OCI-LY1 (cell line): ENCODE measurements around the gene MIF.
"Not testable (repeated sequence)": the region's sequence is repeated elsewhere in the genome, so short reads cannot be mapped to it uniquely, and the experiment has no call there.

ENCODE experiments used
- H2AFZ ChIP-seq: fragments of 200-600 bp; sonication (generic), shearing (Covaris generic); 2 replicates; pipeline ENCODE4 v1.6.0; 2014; ENCODE audit warnings: antibody characterized with exemption, mild to moderate bottlenecking, low read length
- H3F3A ChIP-seq: fragments of 200-600 bp; sonication (generic), shearing (Covaris generic); 2 replicates; pipeline ENCODE4 v1.6.0; 2014; ENCODE audit warnings: mild to moderate bottlenecking, antibody characterized with exemption, low read length, moderate library complexity; ENCODE audit not compliant: insufficient read depth
- H3K27ac ChIP-seq: fragments of 200-600 bp; sonication (generic); 2 replicates; pipeline ENCODE4 v1.5.1; 2014; ENCODE audit warnings: low read length, mixed run types, mild to moderate bottlenecking, low read depth; ENCODE audit not compliant: poor library complexity, severe bottlenecking
- H3K27me3 ChIP-seq: fragments of 200-600 bp; sonication (generic); 2 replicates; pipeline ENCODE4 v1.6.0; 2014; ENCODE audit warnings: antibody characterized with exemption, mild to moderate bottlenecking, low read length, moderate library complexity; ENCODE audit not compliant: insufficient read depth
- H3K36me3 ChIP-seq: fragments of 200-600 bp; sonication (generic); 2 replicates; pipeline ENCODE4 v1.6.1; 2014; ENCODE audit warnings: mild to moderate bottlenecking, antibody characterized with exemption, low read length, moderate library complexity, mixed read lengths; ENCODE audit not compliant: insufficient read depth
- H3K4me1 ChIP-seq: fragments of 200-600 bp; sonication (generic); 2 replicates; pipeline ENCODE4 v1.5.1; 2014; ENCODE audit warnings: mild to moderate bottlenecking, low read length, moderate library complexity; ENCODE audit not compliant: insufficient read depth, severe bottlenecking
- H3K4me2 ChIP-seq: fragments of 200-600 bp; sonication (generic), shearing (Covaris generic); 2 replicates; pipeline ENCODE4 v1.6.1; 2014; ENCODE audit warnings: low read length
- H3K4me3 ChIP-seq: fragments of 200-600 bp; sonication (generic); 2 replicates; pipeline ENCODE4 v1.5.1; 2014; ENCODE audit warnings: low read length, low read depth, mild to moderate bottlenecking, mixed read lengths; ENCODE audit not compliant: poor library complexity, severe bottlenecking
- H3K79me2 ChIP-seq: fragments of 200-600 bp; shearing (Covaris generic); 2 replicates; pipeline ENCODE4 v1.6.1; 2016; ENCODE audit warnings: mixed run types, low read length, mixed read lengths; ENCODE audit not compliant: insufficient read depth
- H3K9ac ChIP-seq: fragments of 200-600 bp; sonication (generic), shearing (Covaris generic); 2 replicates; pipeline ENCODE4 v1.6.1; 2014; ENCODE audit warnings: mild to moderate bottlenecking, low read length, mixed read lengths
- H3K9me2 ChIP-seq: fragments of 200-600 bp; sonication (generic), shearing (Covaris generic); 2 replicates; pipeline ENCODE4 v1.6.1; 2014; ENCODE audit warnings: low read depth, mild to moderate bottlenecking, low read length, mixed read lengths
- H3K9me3 ChIP-seq: fragments of 200-600 bp; shearing (Covaris generic); 2 replicates; pipeline ENCODE4 v1.6.1; 2014; ENCODE audit warnings: low read length, mixed read lengths
- H4K20me1 ChIP-seq: fragments of 200-600 bp; sonication (generic), shearing (Covaris generic); 2 replicates; pipeline ENCODE4 v1.6.0; 2016; ENCODE audit warnings: mild to moderate bottlenecking, low read length; ENCODE audit not compliant: insufficient read depth
- EZH2 ChIP-seq: fragments of 200-600 bp; sonication (generic), shearing (Covaris generic); IDR thresholded peaks from 2 replicates; pipeline ENCODE4 v1.8.0; 2017; ENCODE audit warnings: borderline replicate concordance, mixed run types, mild to moderate bottlenecking, antibody characterized with exemption, low read length, moderate library complexity, mixed read lengths
- TF ChIP-seq, protein P1 (sequence below): fragments of 200-600 bp; sonication (generic), shearing (Covaris generic); IDR thresholded peaks from 2 replicates; pipeline ENCODE4 v1.5.1; 2017; ENCODE audit warnings: mild to moderate bottlenecking, antibody characterized with exemption, low read length, moderate library complexity, mixed read lengths

Gene MIF

DNA sequence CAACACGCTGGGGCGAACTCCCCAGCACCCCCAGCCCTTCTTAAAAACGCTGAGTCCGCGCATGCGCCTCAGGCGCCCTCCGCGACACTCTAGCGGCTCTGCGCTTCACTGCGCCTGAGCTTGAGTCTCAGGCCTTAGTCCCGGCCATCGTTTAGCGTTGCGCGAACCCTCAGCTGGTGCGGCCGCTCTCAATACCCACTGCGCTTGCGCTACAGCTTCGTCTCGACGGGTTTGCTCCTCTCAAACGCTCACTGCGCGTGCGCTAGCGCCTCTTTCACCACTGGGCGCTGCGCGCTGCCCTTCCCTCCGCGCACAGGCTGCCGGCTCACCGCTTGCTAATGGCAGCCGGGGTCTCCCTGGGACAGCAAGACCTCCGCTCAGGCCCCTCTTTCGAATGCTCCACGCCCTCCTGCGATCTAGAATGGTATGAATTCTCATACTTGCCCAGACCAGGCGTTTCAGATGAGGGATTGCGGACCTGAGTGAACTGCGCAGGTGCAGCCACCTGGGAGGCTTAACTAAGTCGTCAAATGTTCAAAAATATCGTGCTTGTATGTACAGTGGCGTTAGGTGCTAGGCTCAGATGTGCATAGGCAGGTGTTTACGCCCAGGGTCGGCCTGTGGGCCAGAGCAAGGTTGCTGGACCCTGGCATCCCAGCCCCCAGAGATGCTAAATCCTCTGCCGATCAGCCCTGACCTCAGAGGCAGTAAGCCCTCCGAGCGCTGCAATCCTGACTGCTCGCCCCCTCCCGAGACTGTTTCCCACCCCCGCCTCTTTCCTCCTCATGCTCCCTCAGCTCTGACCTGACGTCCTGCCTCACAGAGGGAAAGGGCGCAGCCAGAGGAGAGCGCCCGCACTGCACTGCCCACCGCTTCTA, 36.3 kb upstream of the MIF start, which contains the start of gene SLC2A11:
Gene SLC2A11 (plus strand): TSS at position 270 of the 878 bp plus-strand sequence. CDS start 125 bp downstream, at position 395.
- Histone ChIP-seq H3K9me3 (no peaks in the 10 kb centered on the region), H2AFZ (0 out of 2 replicates have a peak within 1 kb of the TSS, but pooled peaks have one; percentile 60), H3K4me1 (peaks cover 27% of the 10 kb centered on the region), H3K27ac (peak within 1 kb of the TSS; percentile 82), H3F3A (no peaks in the 10 kb centered on the region), H3K27me3 (no peaks in the 10 kb centered on the region), H3K9me2 (no peaks in the 10 kb centered on the region), H3K9ac (peak within 1 kb of the TSS; percentile 80), H3K4me3 (peak within 1 kb of the TSS; percentile 70), H3K4me2 (peak within 1 kb of the TSS; percentile 83), H3K79me2 (no peaks in the 10 kb centered on the region), H3K36me3 (no peaks in the 10 kb centered on the region), H4K20me1 (no peaks in the 10 kb centered on the region)
- no peak for TF ChIP-seq EZH2
- TF ChIP-seq, protein P1, sequence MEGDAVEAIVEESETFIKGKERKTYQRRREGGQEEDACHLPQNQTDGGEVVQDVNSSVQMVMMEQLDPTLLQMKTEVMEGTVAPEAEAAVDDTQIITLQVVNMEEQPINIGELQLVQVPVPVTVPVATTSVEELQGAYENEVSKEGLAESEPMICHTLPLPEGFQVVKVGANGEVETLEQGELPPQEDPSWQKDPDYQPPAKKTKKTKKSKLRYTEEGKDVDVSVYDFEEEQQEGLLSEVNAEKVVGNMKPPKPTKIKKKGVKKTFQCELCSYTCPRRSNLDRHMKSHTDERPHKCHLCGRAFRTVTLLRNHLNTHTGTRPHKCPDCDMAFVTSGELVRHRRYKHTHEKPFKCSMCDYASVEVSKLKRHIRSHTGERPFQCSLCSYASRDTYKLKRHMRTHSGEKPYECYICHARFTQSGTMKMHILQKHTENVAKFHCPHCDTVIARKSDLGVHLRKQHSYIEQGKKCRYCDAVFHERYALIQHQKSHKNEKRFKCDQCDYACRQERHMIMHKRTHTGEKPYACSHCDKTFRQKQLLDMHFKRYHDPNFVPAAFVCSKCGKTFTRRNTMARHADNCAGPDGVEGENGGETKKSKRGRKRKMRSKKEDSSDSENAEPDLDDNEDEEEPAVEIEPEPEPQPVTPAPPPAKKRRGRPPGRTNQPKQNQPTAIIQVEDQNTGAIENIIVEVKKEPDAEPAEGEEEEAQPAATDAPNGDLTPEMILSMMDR: peak; percentile 25; the same call in 1 of the 2 replicates

DNA sequence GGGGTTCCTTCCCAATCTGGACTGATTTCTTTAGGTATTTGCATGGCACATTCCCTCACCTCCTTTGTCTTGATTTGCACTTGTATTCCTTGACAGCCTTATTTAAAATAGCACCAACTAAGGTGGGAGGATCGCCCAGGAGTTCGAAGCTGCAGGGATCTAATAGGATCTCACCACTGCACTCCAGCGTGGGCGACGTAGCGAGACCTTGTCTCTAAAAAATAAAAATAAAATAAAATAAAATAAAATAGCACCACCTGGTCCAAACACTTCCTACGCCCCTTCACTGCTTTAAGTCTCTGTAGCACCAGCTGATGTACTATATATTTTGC, 35.7 kb upstream of the MIF start:
- Histone ChIP-seq H3K36me3 (no peaks in the 10 kb centered on the region), H4K20me1 (no peaks in the 10 kb centered on the region), H3K9me2 (no peaks in the 10 kb centered on the region), H3K9ac (peak overlapping the region; percentile 80), H3K27ac (peak overlapping the region; percentile 82), H3F3A (no peaks in the 10 kb centered on the region), H3K4me3 (peak overlapping the region; percentile 70), H3K27me3 (no peaks in the 10 kb centered on the region), H3K4me1 (peaks cover 27% of the 10 kb centered on the region), H3K79me2 (no peaks in the 10 kb centered on the region), H3K9me3 (no peaks in the 10 kb centered on the region), H2AFZ (no peak overlapping the region), H3K4me2 (peak overlapping the region; percentile 83)
- no peak for TF ChIP-seq EZH2
- TF ChIP-seq, protein P1: no peak

DNA sequence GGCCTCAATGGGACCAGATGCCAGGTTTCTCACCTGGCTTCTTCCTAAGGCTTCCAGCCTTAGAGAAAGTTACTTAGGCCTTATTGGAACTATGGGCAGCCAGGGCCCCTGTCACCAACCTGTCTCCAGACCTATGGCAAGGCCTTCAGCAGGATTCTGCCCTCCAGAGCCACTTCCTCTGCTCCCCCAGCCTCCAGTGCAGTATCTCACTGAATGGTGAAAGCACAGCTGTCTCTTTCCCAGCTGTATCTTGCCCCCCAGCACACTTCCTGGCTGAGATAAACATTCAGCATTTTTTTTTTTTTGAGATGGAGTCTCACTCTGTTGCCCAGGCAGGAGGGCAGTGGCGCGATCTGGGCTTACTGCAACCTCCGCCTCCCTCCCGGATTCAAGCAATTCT, 35.0 kb upstream of the MIF start:
- Histone ChIP-seq H3K9ac (peak overlapping the region; percentile 80; the same call in 1 of the 2 replicates), H4K20me1 (no peaks in the 10 kb centered on the region), H3K36me3 (no peaks in the 10 kb centered on the region), H3K27me3 (no peaks in the 10 kb centered on the region), H3K4me3 (peak overlapping the region; percentile 70), H3K9me2 (no peaks in the 10 kb centered on the region), H3K79me2 (no peaks in the 10 kb centered on the region), H3K9me3 (no peaks in the 10 kb centered on the region), H2AFZ (no peak overlapping the region), H3K4me1 (peaks cover 27% of the 10 kb centered on the region), H3K4me2 (peak overlapping the region; percentile 83), H3F3A (no peaks in the 10 kb centered on the region), H3K27ac (peak overlapping the region; percentile 82)
- TF ChIP-seq, protein P1: no peak
- TF ChIP-seq EZH2: no peak

DNA sequence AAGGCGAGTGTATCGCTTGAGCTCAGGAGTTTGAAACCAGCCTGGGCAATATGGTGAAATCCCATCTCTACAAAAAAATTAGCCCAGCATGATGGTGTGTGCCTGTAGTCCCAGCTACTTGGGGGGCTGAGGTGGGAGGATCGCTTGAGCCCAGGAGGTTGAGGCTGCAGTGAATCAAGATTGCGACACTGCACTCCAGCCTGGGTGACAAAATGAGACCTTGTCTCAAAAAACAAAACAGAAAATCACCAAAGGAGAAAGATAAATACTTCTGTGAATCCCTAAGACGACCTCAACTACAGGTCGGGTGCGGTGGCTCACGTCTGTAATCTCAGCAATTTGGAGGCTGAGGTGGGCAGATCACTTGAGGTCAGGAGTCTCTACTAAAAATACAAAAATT, 34.0 kb upstream of the MIF start:
- not testable (repeated sequence) for H4K20me1 ChIP-seq, H3K79me2 ChIP-seq, H2AFZ ChIP-seq, H3K9ac ChIP-seq, H3K4me3 ChIP-seq, H3K9me2 ChIP-seq, H3K36me3 ChIP-seq, H3K4me2 ChIP-seq, H3F3A ChIP-seq, H3K9me3 ChIP-seq, H3K27me3 ChIP-seq
- H3K27ac ChIP-seq: peak overlapping the region; percentile 82
- peaks cover 27% of the 10 kb centered on the region for H3K4me1 ChIP-seq
